K562 (cell line): ENCODE measurements around the gene ALDH8A1. TPM values are rescaled to one million over a fixed set of nuclear protein-coding genes. Genes with fewer than 3 reads are reported as not detected.
A peak's percentile ranks its signal among the peaks of the same experiment; 100 is the strongest.

Experiments
- ATAC-seq: fragments of 200-7000 bp; cut with Tn5 transposase; 3 replicates; pipeline ENCODE4 v1.9.1; 2020; ENCODE audit warnings: moderate library complexity
- BruUV-seq: library from RNA; stranded (reverse); fragments of 400-500 nt; replicated peaks from 2 replicates; lab custom pipeline; 2021; lab: Mats Ljungman, UMichigan
- CTCF ChIA-PET: fragments of 300-600 bp; formaldehyde crosslinking; extraction: SDS; loops from one replicate; lab custom pipeline; 2021; ENCODE audit warnings: low intra/inter-chr PET ratio; lab: Yijun Ruan, JAX
- POLR2A ChIA-PET: fragments of 300-600, 350-650 bp; sonication (Branson Sonifier 250); formaldehyde crosslinking; extraction: SDS; loops from one replicate; lab custom pipeline; 2021; ENCODE audit warnings: antibody characterized with exemption, inconsistent platforms; lab: Yijun Ruan, JAX
- DNase-seq, 4 experiments: peaks; one replicate each; pipeline versions ENCODE4 v3.0.0 to v3.0.0-alpha.2; 2011 to 2018; ENCODE audit warnings: low spot score in 3 of 4, mixed read lengths in 3 of 4; ENCODE audit errors: extremely low read depth in 1 of 4
- FAIRE-seq: peaks from 2 replicates; lab custom pipeline; 2011; peaks lifted over from hg19 to GRCh38; lab: Jason Lieb, UNC
- H2AFZ ChIP-seq: 2 replicates; pipeline ENCODE4 v1.6.0; 2011; ENCODE audit warnings: low read depth, low read length, control low read depth, inconsistent platforms
- H3K27ac ChIP-seq: fragments of 200-600 bp; 3 replicates; pipeline ENCODE4 v1.8.0; 2011; ENCODE audit warnings: low read depth, mild to moderate bottlenecking, control low read depth, inconsistent platforms, low read length, moderate library complexity, mixed read lengths; ENCODE audit errors: extremely low read depth
- H3K27me3 ChIP-seq, 2 experiments: fragments of 300-600 bp in 1 of 2; 2 replicates in 1 of 2; 3 replicates in 1 of 2; pipeline versions ENCODE4 v1.6.0 to v1.8.0; 2011; ENCODE audit warnings: inconsistent platforms in 2 of 2, low read length in 2 of 2, mild to moderate bottlenecking in 1 of 2, mixed read lengths in 1 of 2, moderate library complexity in 1 of 2; ENCODE audit not compliant: control insufficient read depth in 2 of 2, insufficient read depth in 2 of 2
- H3K36me3 ChIP-seq: fragments of 300-600 bp; 3 replicates; pipeline ENCODE4 v1.8.0; 2011; ENCODE audit warnings: mild to moderate bottlenecking, low read length, inconsistent platforms; ENCODE audit not compliant: control insufficient read depth, insufficient read depth
- H3K4me1 ChIP-seq, 2 experiments: fragments of 200-600 bp in 1 of 2; replicated peaks in 1 of 2; 2 replicates in 1 of 2; 3 replicates in 1 of 2; pipeline versions ENCODE4 v1.5.1 to v1.8.0; 2011; ENCODE audit warnings: inconsistent platforms in 2 of 2, low read length in 2 of 2, mild to moderate bottlenecking in 1 of 2, mixed read lengths in 1 of 2, moderate library complexity in 1 of 2; ENCODE audit not compliant: control insufficient read depth in 2 of 2, insufficient read depth in 2 of 2
- H3K4me2 ChIP-seq: 2 replicates; pipeline ENCODE4 v1.6.1; 2011; ENCODE audit warnings: low read length, control low read depth, inconsistent platforms, mixed read lengths; ENCODE audit not compliant: insufficient read depth
- H3K4me3 ChIP-seq: fragments of 200-600 bp; sonication (generic), shearing (Covaris generic); 2 replicates; pipeline ENCODE4 v1.5.1; 2016; ENCODE audit warnings: control low read depth, inconsistent platforms
- H3K79me2 ChIP-seq: fragments of 200-600 bp; 3 replicates; pipeline ENCODE4 v1.8.0; 2011; ENCODE audit warnings: low read length, inconsistent platforms; ENCODE audit not compliant: control insufficient read depth, insufficient read depth
- H3K9ac ChIP-seq, 2 experiments: 2 replicates each; pipeline versions ENCODE4 v1.6.0 to v1.6.1; 2011; ENCODE audit warnings: low read depth in 2 of 2, low read length in 2 of 2, control low read depth in 1 of 2, inconsistent platforms in 1 of 2, mild to moderate bottlenecking in 1 of 2, mixed read lengths in 1 of 2; ENCODE audit not compliant: insufficient read depth in 1 of 2
- H3K9me1 ChIP-seq: one replicate; pipeline ENCODE4 v1.6.0; 2011; ENCODE audit warnings: inconsistent platforms, mild to moderate bottlenecking, low read length, moderate library complexity; ENCODE audit not compliant: control insufficient read depth, insufficient read depth
- H3K9me3 ChIP-seq: replicated peaks from 2 replicates; pipeline ENCODE4 v1.5.1; 2011; ENCODE audit warnings: low read depth, low read length, inconsistent platforms; ENCODE audit not compliant: control insufficient read depth, insufficient read depth
- H4K20me1 ChIP-seq: replicated peaks from 2 replicates; pipeline ENCODE4 v1.6.1; 2011; ENCODE audit warnings: low read length, inconsistent platforms, mixed read lengths; ENCODE audit not compliant: control insufficient read depth, insufficient read depth
- DMBX1 ChIP-seq: fragments of 250-450 bp; sonication (Bioruptor Pico); IDR thresholded peaks from 2 replicates; pipeline ENCODE4 v1.8.0; 2022; ENCODE audit warnings: inconsistent platforms, mild to moderate bottlenecking, moderate library complexity, borderline replicate concordance
- DNMT1 ChIP-seq: fragments of 450-650 bp; IDR thresholded peaks from 2 replicates; pipeline ENCODE4 v1.6.1; 2016; ENCODE audit warnings: antibody characterized with exemption, mild to moderate bottlenecking
- DPF2 ChIP-seq: fragments of 450-650 bp; IDR thresholded peaks from 2 replicates; pipeline ENCODE4 v1.6.1; 2016
- EP300 ChIP-seq: IDR thresholded peaks from 2 replicates; pipeline ENCODE4 v1.6.1; 2012; ENCODE audit warnings: low read length, improper control_type of control experiment
- FUS ChIP-seq: fragments of 200-400 bp; formaldehyde crosslinking; optimal IDR thresholded peaks from 2 replicates; pipeline ENCODE3; 2017; ENCODE audit warnings: low read depth, low read length
- GABPA ChIP-seq: fragments of 200-800 bp; sonication (Bioruptor generic); conservative IDR thresholded peaks from 2 replicates; pipeline ENCODE4 v1.6.1; 2016; ENCODE audit warnings: low read depth, missing genetic modification characterization, missing compliant biosample characterization
- HMBOX1 ChIP-seq: sonication (generic); IDR thresholded peaks from 2 replicates; pipeline ENCODE4 v1.6.1; 2016
- RFX1 ChIP-seq: fragments of 450-650 bp; IDR thresholded peaks from 2 replicates; pipeline ENCODE4 v1.6.1; 2016; ENCODE audit warnings: mild to moderate bottlenecking, moderate library complexity
- TBL1XR1 ChIP-seq, 2 experiments: IDR thresholded peaks; 2 replicates each; pipeline ENCODE4 v1.6.1; 2012; ENCODE audit warnings: improper control_type of control experiment in 2 of 2, low read length in 2 of 2, mild to moderate bottlenecking in 1 of 2
- ZNF75A ChIP-seq: fragments of 450-650 bp; formaldehyde crosslinking; IDR thresholded peaks from 2 replicates; pipeline ENCODE4 v1.4.0; 2020; ENCODE audit warnings: mild to moderate bottlenecking
- WGBS: fragments of 100-300 bp; shearing (Covaris generic); methylation state at CpG from one replicate; pipeline ENCODE4 v1.1.6; 2016; ENCODE audit warnings: low coverage, mixed read lengths; ENCODE audit not compliant: insufficient coverage; ENCODE audit errors: missing lambda C conversion rate; 5-methylcytosine and 5-hydroxymethylcytosine counted together
- in situ Hi-C: fragments of 300-500 bp; cut with MboI; formaldehyde crosslinking; loops from 4 replicates; pipeline ENCODE4 v1.15.0; 2018; ENCODE audit warnings: inconsistent platforms, mixed read lengths
- intact Hi-C: fragments of 100-400 bp; cut with micrococcal nuclease; formaldehyde crosslinking; loops from 2 replicates; pipeline ENCODE4 v1.14.2; 2022
- polyA plus RNA-seq, 8 experiments: library from polyadenylated mRNA; depleted of rRNA in 4 of 8; stranded (reverse) in 5 of 8; unstranded in 3 of 8; fragments of >200 nt; fragmentation: Nextera tagmentation in 2 of 8; fragmentation: Illumina TruSeq in 1 of 8; extraction: Ambion mirVana in 2 of 8; extraction: Trizol in 1 of 8; gene quantifications; 2 replicates each; pipeline versions ENCODE4 v1.2.1 to v1.2.3, GENCODE V29; 2011 to 2014; ENCODE audit warnings: inconsistent platforms in 1 of 8, missing spikeins in 1 of 8
- total RNA-seq, 7 experiments: library from RNA; depleted of rRNA in 6 of 7; stranded (reverse); fragments of >200 nt in 6 of 7; fragmentation: Illumina TruSeq in 2 of 7; extraction: Trizol in 2 of 7; gene quantifications; 2 replicates each; pipeline versions ENCODE4 v1.2.1 to v1.2.3, GENCODE V29; 2011 to 2021; ENCODE audit warnings: low replicate concordance in 1 of 7

Gene ALDH8A1
- total and polyA plus RNA-seq, 9 of the 15 experiments (the other 6 are each of a cell fraction or from before 2014, with no cell fraction given): 0.03 to 0.18 (median 0.04) TPM; not detected in 2

DNA sequence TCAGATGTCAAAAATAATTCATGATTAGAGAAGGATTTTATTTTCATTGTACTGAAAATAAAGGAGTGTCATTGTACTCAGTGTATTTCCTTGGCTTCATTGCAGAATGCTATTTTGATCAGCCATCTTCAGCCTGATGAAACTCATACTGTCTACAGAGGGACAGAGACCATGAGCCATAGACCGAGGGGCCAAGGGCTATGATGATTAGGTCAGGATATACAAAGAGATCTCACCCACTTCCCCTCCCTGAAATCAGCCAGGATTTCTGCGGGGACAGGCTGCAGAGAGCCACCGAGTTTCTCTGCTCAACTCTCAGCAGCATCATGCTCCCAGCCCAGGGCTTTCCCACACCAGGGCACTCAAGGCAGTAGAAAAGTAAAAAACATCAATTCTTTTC is 47.0 kb downstream of the ALDH8A1 start:
- Histone ChIP-seq H3K27ac (no peak overlapping the region), H3K9ac (no peak overlapping the region), H2AFZ (no peak overlapping the region; the same call in 1 of the 2 replicates), H3K9me3 (no peaks in the 10 kb centered on the region), H3K79me2 (no peaks in the 10 kb centered on the region), H3K36me3 (no peaks in the 10 kb centered on the region), H3K27me3 (no peaks in the 10 kb centered on the region), H3K4me3 (no peak overlapping the region), H3K4me2 (no peak overlapping the region), H3K9me1 (no peaks in the 10 kb centered on the region), H3K4me1 (no peaks in the 10 kb centered on the region), H4K20me1 (no peaks in the 10 kb centered on the region)
- DNase-seq: no peak
- 8% methylated on average over 3 of the region's 3 CpGs for WGBS
- CTCF ChIA-PET: no interaction called here
- TF ChIP-seq DMBX1 (CRISPR knock-in tag): no peak
- 0 out of 2 replicates have a peak, but pooled peaks have one; percentile 16 for TF ChIP-seq HMBOX1
- BruUV-seq: no TSS peak
- POLR2A ChIA-PET: no interaction called here
- ATAC-seq: peak; percentile 30; the same call in 1 of the 3 replicates
- intact Hi-C loops: no loop called here
- in situ Hi-C loops: no loop called here
- FAIRE-seq: no peak

GRCh38 chr6:134902074-134902861 is 47.6 kb downstream of the ALDH8A1 start:
- no peaks in the 10 kb centered on the region for H4K20me1 ChIP-seq
- in situ Hi-C loops: no loop called here
- no peaks in the 10 kb centered on the region for H3K9me1 ChIP-seq
- ATAC-seq: peak; percentile 56
- H3K36me3 ChIP-seq: no peaks in the 10 kb centered on the region
- H3K9me3 ChIP-seq: no peaks in the 10 kb centered on the region
- WGBS: 18% methylated on average over 9 of the region's 9 CpGs
- H3K27me3 ChIP-seq: peaks cover 0 to under 1% of the 10 kb centered on the region in 2 experiments; a peak in 1 of 5 replicates
- no peak for TF ChIP-seq DPF2
- peak; percentile 58 for TF ChIP-seq HMBOX1
- no peak for TF ChIP-seq DNMT1
- TF ChIP-seq EP300: no peak
- no peak for TF ChIP-seq GABPA (tag)
- TF ChIP-seq ZNF75A (CRISPR knock-in tag): no peak
- TF ChIP-seq TBL1XR1 (IDR thresholded peaks at IDR 0.05; ENCODE audit: low read length in 2 of 2): no peak
- no peak for TF ChIP-seq RFX1
- TF ChIP-seq FUS: no peak
- ChIA-PET POLR2A (no interaction called here), CTCF (no interaction called here)
- H2AFZ ChIP-seq: 0 out of 2 replicates have a peak overlapping the region, but pooled peaks have one; percentile 44
- no peak for DNase-seq
- H3K4me1 ChIP-seq: no peaks in the 10 kb centered on the region
- no peak overlapping the region for H3K4me2 ChIP-seq
- intact Hi-C loops: no loop called here
- H3K4me3 ChIP-seq: no peak overlapping the region
- no peak overlapping the region for H3K9ac ChIP-seq
- no TSS peak for BruUV-seq
- no peak for FAIRE-seq
- H3K79me2 ChIP-seq: no peaks in the 10 kb centered on the region
- H3K27ac ChIP-seq: no peak overlapping the region
